ENCODE data around the gene CCM2.

DNA sequence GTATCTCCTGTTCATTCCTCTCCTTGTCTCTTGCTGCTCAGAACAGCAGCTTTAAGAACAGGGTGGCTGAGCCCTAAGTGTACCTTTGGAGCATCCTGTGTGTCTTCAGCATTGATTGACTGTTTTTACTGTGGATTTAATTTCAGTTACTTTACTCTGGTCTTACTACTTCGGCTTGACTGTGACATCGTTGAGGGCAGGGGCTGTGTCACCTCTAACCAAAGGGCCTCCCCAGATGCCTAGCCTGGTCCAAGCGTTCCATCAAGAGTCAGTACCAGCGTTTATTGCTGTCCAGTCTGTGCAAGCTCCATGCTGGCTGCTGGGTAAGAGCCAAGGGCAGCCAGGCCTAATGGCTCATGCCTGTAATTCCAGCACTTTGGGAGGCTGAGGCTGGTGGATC, 32.4 kb downstream of the CCM2 start:
- TF ChIP-seq, protein P1, sequence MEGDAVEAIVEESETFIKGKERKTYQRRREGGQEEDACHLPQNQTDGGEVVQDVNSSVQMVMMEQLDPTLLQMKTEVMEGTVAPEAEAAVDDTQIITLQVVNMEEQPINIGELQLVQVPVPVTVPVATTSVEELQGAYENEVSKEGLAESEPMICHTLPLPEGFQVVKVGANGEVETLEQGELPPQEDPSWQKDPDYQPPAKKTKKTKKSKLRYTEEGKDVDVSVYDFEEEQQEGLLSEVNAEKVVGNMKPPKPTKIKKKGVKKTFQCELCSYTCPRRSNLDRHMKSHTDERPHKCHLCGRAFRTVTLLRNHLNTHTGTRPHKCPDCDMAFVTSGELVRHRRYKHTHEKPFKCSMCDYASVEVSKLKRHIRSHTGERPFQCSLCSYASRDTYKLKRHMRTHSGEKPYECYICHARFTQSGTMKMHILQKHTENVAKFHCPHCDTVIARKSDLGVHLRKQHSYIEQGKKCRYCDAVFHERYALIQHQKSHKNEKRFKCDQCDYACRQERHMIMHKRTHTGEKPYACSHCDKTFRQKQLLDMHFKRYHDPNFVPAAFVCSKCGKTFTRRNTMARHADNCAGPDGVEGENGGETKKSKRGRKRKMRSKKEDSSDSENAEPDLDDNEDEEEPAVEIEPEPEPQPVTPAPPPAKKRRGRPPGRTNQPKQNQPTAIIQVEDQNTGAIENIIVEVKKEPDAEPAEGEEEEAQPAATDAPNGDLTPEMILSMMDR (conservative IDR thresholded peaks at IDR 0.05), result no peak
- TF ChIP-seq ZFX (IDR thresholded peaks at IDR 0.05), result no peak
